H1 (cell line): Measurements from ENCODE around the gene GLE1. TPM values are rescaled to one million over a fixed set of nuclear protein-coding genes. Genes with fewer than 3 reads are reported as not detected.

Experiments used
- CTCF ChIA-PET: fragments of 300-600 bp; sonication (Branson Sonifier 250); formaldehyde crosslinking; loops from one replicate; lab custom pipeline; 2021; ENCODE audit not compliant: partially characterized antibody; lab: Charles Lee
- POLR2A ChIA-PET: fragments of 300-600 bp; sonication (Branson Sonifier 250); formaldehyde crosslinking; loops from one replicate; lab custom pipeline; 2021; ENCODE audit warnings: inconsistent platforms; ENCODE audit not compliant: partially characterized antibody; lab: Charles Lee
- DNase-seq, 2 experiments: peaks; one replicate each; pipeline versions ENCODE4 v3.0.0 to v3.0.0-alpha.2; 2010 to 2022; ENCODE audit warnings: low spot score in 2 of 2, low read depth in 1 of 2, mixed read lengths in 1 of 2
- FAIRE-seq: peaks from 2 replicates; lab custom pipeline; 2011; peaks lifted over from hg19 to GRCh38; lab: Jason Lieb, UNC
- H2AFZ ChIP-seq: 2 replicates; pipeline ENCODE4 v1.8.1; 2012; ENCODE audit warnings: low read length, inconsistent platforms
- H2AK5ac ChIP-seq: 2 replicates; pipeline ENCODE4 v1.6.1; 2013; ENCODE audit warnings: low read depth, low read length
- H2BK120ac ChIP-seq: replicated peaks from 2 replicates; pipeline ENCODE3; 2013; ENCODE audit warnings: low read depth, low read length, inconsistent platforms
- H2BK12ac ChIP-seq: 2 replicates; pipeline ENCODE4 v1.6.1; 2013; ENCODE audit warnings: low read depth, low read length
- H2BK15ac ChIP-seq: 2 replicates; pipeline ENCODE4 v1.6.1; 2013; ENCODE audit warnings: low read length
- H2BK20ac ChIP-seq: 2 replicates; pipeline ENCODE4 v1.6.1; 2013; ENCODE audit warnings: low read length
- H2BK5ac ChIP-seq: 2 replicates; pipeline ENCODE4 v1.6.1; 2013; ENCODE audit warnings: low read depth, low read length
- H3K14ac ChIP-seq: 2 replicates; pipeline ENCODE4 v1.6.1; 2013; ENCODE audit warnings: inconsistent platforms; ENCODE audit not compliant: insufficient read length
- H3K18ac ChIP-seq: 2 replicates; pipeline ENCODE4 v1.6.1; 2013; ENCODE audit warnings: low read length; ENCODE audit errors: extremely low read depth
- H3K23ac ChIP-seq: 2 replicates; pipeline ENCODE4 v1.6.1; 2013; ENCODE audit warnings: inconsistent platforms; ENCODE audit not compliant: insufficient read length
- H3K23me2 ChIP-seq: 2 replicates; pipeline ENCODE4 v1.6.1; 2013; ENCODE audit warnings: low read depth, low read length
- H3K27ac ChIP-seq: 2 replicates; pipeline ENCODE4 v1.6.1; 2011; ENCODE audit warnings: low read depth, low read length, inconsistent platforms
- H3K27me3 ChIP-seq, 4 experiments: replicated peaks in 1 of 4; 1 replicate in 1 of 4; 2 replicates in 3 of 4; pipeline versions ENCODE4 v1.6.1 to v1.8.1; 2011 to 2013; ENCODE audit warnings: low read length in 3 of 4, mild to moderate bottlenecking in 3 of 4, inconsistent platforms in 2 of 4, mixed read lengths in 2 of 4, moderate library complexity in 1 of 4; ENCODE audit not compliant: control insufficient read depth in 3 of 4, insufficient read depth in 3 of 4; ENCODE audit errors: extremely low read depth in 1 of 4
- H3K36me3 ChIP-seq, 4 experiments: 2 replicates each; pipeline versions ENCODE4 v1.6.1 to v1.8.1; 2011 to 2013; ENCODE audit warnings: mild to moderate bottlenecking in 4 of 4, low read length in 3 of 4, moderate library complexity in 2 of 4, control low read depth in 1 of 4, inconsistent platforms in 1 of 4; ENCODE audit not compliant: insufficient read depth in 4 of 4, control insufficient read depth in 2 of 4
- H3K4ac ChIP-seq: replicated peaks from 2 replicates; pipeline ENCODE3; 2013; ENCODE audit warnings: low read length, low read depth, mixed read lengths, inconsistent platforms; ENCODE audit not compliant: insufficient read length
- H3K4me1 ChIP-seq, 4 experiments: replicated peaks in 1 of 4; 1 replicate in 1 of 4; 2 replicates in 3 of 4; pipeline versions ENCODE4 v1.6.1 to v1.8.1; 2011 to 2013; ENCODE audit warnings: low read length in 3 of 4, inconsistent platforms in 2 of 4, mixed read lengths in 1 of 4; ENCODE audit not compliant: insufficient read depth in 4 of 4, control insufficient read depth in 3 of 4
- H3K4me2 ChIP-seq, 2 experiments: 2 replicates each; pipeline versions ENCODE4 v1.6.1 to v1.8.1; 2011 to 2013; ENCODE audit warnings: low read depth in 2 of 2, low read length in 2 of 2, control low read depth in 1 of 2, inconsistent platforms in 1 of 2, mild to moderate bottlenecking in 1 of 2; ENCODE audit not compliant: insufficient read depth in 1 of 2
- H3K4me3 ChIP-seq, 4 experiments: fragments of 200-600, 300-600 bp in 1 of 4; sonication (generic), shearing (Covaris generic), sonication (Bioruptor Twin) in 1 of 4; 2 replicates each; pipeline versions ENCODE4 v1.5.1 to v1.8.1; 2011 to 2016; ENCODE audit warnings: low read length in 4 of 4, low read depth in 3 of 4, control low read depth in 2 of 4, inconsistent platforms in 2 of 4, mild to moderate bottlenecking in 2 of 4, mixed read lengths in 1 of 4, moderate library complexity in 1 of 4; ENCODE audit not compliant: insufficient read depth in 2 of 4; ENCODE audit errors: extremely low read depth in 1 of 4
- H3K56ac ChIP-seq: replicated peaks from 2 replicates; pipeline ENCODE3; 2013; ENCODE audit warnings: low read depth, mild to moderate bottlenecking, mixed read lengths, low read length, inconsistent platforms; ENCODE audit not compliant: insufficient read length
- H3K79me1 ChIP-seq: 2 replicates; pipeline ENCODE4 v1.6.1; 2013; ENCODE audit warnings: low read depth, low read length, control low read depth
- H3K79me2 ChIP-seq, 2 experiments: 2 replicates each; pipeline versions ENCODE4 v1.6.1 to v1.8.1; 2012 to 2013; ENCODE audit warnings: low read length in 2 of 2, mild to moderate bottlenecking in 2 of 2, inconsistent platforms in 1 of 2; ENCODE audit not compliant: insufficient read depth in 2 of 2, control insufficient read depth in 1 of 2
- H3K9ac ChIP-seq, 4 experiments: replicated peaks in 1 of 4; 1 replicate in 1 of 4; 2 replicates in 3 of 4; pipeline versions ENCODE4 v1.6.1 to v1.8.1; 2011 to 2013; ENCODE audit warnings: low read depth in 3 of 4, low read length in 3 of 4, control low read depth in 2 of 4, mild to moderate bottlenecking in 2 of 4, moderate library complexity in 2 of 4, inconsistent platforms in 1 of 4; ENCODE audit errors: extremely low read depth in 1 of 4
- H3K9me3 ChIP-seq, 2 experiments: 2 replicates each; pipeline versions ENCODE4 v1.6.1 to v1.8.1; 2012 to 2013; ENCODE audit warnings: mild to moderate bottlenecking in 2 of 2, moderate library complexity in 2 of 2, control low read depth in 1 of 2, inconsistent platforms in 1 of 2, low read depth in 1 of 2, low read length in 1 of 2, mixed read lengths in 1 of 2; ENCODE audit not compliant: insufficient read depth in 2 of 2
- H4K20me1 ChIP-seq, 2 experiments: replicated peaks in 1 of 2; 2 replicates each; pipeline versions ENCODE3 to v1.8.1; 2011 to 2013; ENCODE audit warnings: inconsistent platforms in 2 of 2, low read length in 2 of 2, mild to moderate bottlenecking in 1 of 2; ENCODE audit not compliant: insufficient read depth in 2 of 2, control insufficient read depth in 1 of 2
- H4K5ac ChIP-seq: 2 replicates; pipeline ENCODE4 v1.6.1; 2013; ENCODE audit warnings: low read length, low read depth, mixed read lengths, inconsistent platforms; ENCODE audit not compliant: insufficient read length
- H4K8ac ChIP-seq: 2 replicates; pipeline ENCODE4 v1.8.0; 2013; ENCODE audit warnings: mild to moderate bottlenecking, moderate library complexity, low read length, inconsistent platforms; ENCODE audit not compliant: insufficient read depth; ENCODE audit errors: extremely low read depth
- H4K91ac ChIP-seq: replicated peaks from 2 replicates; pipeline ENCODE3; 2013; ENCODE audit warnings: low read length, mixed read lengths, inconsistent platforms; ENCODE audit not compliant: insufficient read length
- JUN ChIP-seq: IDR thresholded peaks from 2 replicates; pipeline ENCODE4 v1.6.1; 2011; ENCODE audit warnings: low read depth, mild to moderate bottlenecking, improper control_type of control experiment, low read length
- JUND ChIP-seq: IDR thresholded peaks from 2 replicates; pipeline ENCODE4 v1.6.1; 2011; ENCODE audit warnings: mild to moderate bottlenecking, improper control_type of control experiment, low read length
- TBP ChIP-seq: IDR thresholded peaks from 2 replicates; pipeline ENCODE4 v1.6.1; 2011; ENCODE audit warnings: low read depth, low read length, improper control_type of control experiment
- TEAD4 ChIP-seq: IDR thresholded peaks from 2 replicates; pipeline ENCODE4 v1.6.1; 2012; ENCODE audit warnings: low read depth, low read length, inconsistent platforms, mixed read lengths
- WGBS, 2 experiments: shearing (Covaris generic) in 1 of 2; methylation state at CpG; one replicate each; pipeline versions ENCODE4 v1.1.6 to v1.1.7; 2013 to 2015; ENCODE audit warnings: low lambda C conversion rate in 2 of 2, mixed read lengths in 2 of 2, inconsistent platforms in 1 of 2, low coverage in 1 of 2, missing lambda C conversion rate in 1 of 2; ENCODE audit not compliant: insufficient replicate concordance in 2 of 2, insufficient coverage in 1 of 2, insufficient read length in 1 of 2; ENCODE audit errors: extremely low coverage in 1 of 2, missing lambda C conversion rate in 1 of 2; 5-methylcytosine and 5-hydroxymethylcytosine counted together
- polyA plus RNA-seq, 7 experiments: library from polyadenylated mRNA; depleted of rRNA in 3 of 7; stranded (reverse) in 5 of 7; unstranded in 2 of 7; fragments of >200 nt in 5 of 7; fragments of 200-250 nt in 2 of 7; gene quantifications; 1 replicate in 5 of 7; 2 replicates in 1 of 7; 4 replicates in 1 of 7; pipeline versions ENCODE4 v1.2.1 to v1.2.3, GENCODE V29; 2011 to 2013; ENCODE audit warnings: missing spikeins in 2 of 7, mixed read lengths in 2 of 7
- total RNA-seq: library from RNA; stranded (reverse); fragmentation: NEBNext Ultra II Directional; extraction: Animal tissue kit (Norgen Biotek cat#: 25700); gene quantifications from 2 replicates; pipeline ENCODE4 v1.2.1, GENCODE V29; 2021
- TF ChIP-seq, protein P1 (sequence below): IDR thresholded peaks from 2 replicates; pipeline ENCODE4 v1.6.1; 2012; ENCODE audit warnings: low read length, inconsistent platforms

The GLE1 gene
- total and polyA plus RNA-seq, 2 of the 8 experiments (the other 6 are each of a cell fraction or from before 2014, with no cell fraction given): 9.6 to 14.9 TPM

DNA sequence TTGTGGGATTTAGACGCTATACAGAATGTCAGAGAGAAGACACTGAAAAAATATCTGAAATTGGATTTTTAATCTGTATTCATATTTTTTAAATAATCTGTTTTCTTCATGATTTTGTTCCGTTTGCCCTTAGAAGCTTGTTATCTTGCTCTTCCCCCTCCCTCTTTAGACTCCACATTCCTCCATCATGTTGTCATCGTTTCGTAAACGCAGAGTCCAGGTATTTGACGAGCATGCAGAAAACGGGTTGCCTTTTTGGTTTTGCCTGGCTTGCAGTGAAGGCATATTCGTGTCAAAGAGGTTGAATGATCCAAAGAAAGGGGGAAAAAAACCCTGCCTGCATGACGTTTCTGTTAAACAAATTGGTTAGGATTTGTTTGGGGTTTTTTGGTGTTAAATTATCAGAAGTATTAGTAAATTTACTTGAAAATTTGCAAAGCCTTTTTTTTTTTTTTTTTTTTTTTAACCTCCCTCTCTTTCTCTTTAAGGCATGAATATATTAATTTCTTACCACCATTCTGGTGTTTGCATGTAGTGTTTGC lies 50.7 kb downstream of the GLE1 start:
- 17% methylated on average over 9 of the region's 9 CpGs; no CpG with 5 or more reads in 1 of the 2 experiments for WGBS, 2 experiments
- peaks cover 0 to under 1% (median 0%) of the 10 kb centered on the region in 4 experiments; a peak in 2 of 7 replicates for H3K27me3 ChIP-seq
- POLR2A ChIA-PET: interaction anchor here (0.5 to 7.2 kb wide), 11 partner anchors 9 to 445 kb away, joined by 3 to 59 read pairs (median 5); partner anchors contain the start of gene GLE1
- no peak overlapping the region for H2BK5ac ChIP-seq
- H3K79me1 ChIP-seq: no peaks in the 10 kb centered on the region
- H3K4me2 ChIP-seq: peak overlapping the region; percentile 79 to 82
- H2BK15ac ChIP-seq: no peak overlapping the region
- peak overlapping the region in 1 of 4 experiments; percentile 93; a peak in 2 of 8 replicates for H3K4me3 ChIP-seq
- no peak overlapping the region for H2BK20ac ChIP-seq
- DNase-seq: no peak
- H2BK120ac ChIP-seq: no peak overlapping the region
- no peak overlapping the region for H3K18ac ChIP-seq
- no peaks in the 10 kb centered on the region for H3K9me3 ChIP-seq
- TF ChIP-seq JUND (peak; percentile 94), JUN (peak; percentile 87), TEAD4 (peak; percentile 90), TBP (no peak)
- TF ChIP-seq, protein P1, sequence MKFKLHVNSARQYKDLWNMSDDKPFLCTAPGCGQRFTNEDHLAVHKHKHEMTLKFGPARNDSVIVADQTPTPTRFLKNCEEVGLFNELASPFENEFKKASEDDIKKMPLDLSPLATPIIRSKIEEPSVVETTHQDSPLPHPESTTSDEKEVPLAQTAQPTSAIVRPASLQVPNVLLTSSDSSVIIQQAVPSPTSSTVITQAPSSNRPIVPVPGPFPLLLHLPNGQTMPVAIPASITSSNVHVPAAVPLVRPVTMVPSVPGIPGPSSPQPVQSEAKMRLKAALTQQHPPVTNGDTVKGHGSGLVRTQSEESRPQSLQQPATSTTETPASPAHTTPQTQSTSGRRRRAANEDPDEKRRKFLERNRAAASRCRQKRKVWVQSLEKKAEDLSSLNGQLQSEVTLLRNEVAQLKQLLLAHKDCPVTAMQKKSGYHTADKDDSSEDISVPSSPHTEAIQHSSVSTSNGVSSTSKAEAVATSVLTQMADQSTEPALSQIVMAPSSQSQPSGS: peak; percentile 75; the same call in 1 of the 2 replicates
- H3K4me1 ChIP-seq: peaks cover 10 to 19% (median 16%) of the 10 kb centered on the region in 4 experiments
- no peak overlapping the region for H3K56ac ChIP-seq
- no peak overlapping the region for H4K91ac ChIP-seq
- no peak overlapping the region for H3K9ac ChIP-seq
- H2AK5ac ChIP-seq: no peak overlapping the region
- H3K23me2 ChIP-seq: peaks cover 5% of the 10 kb centered on the region
- no peaks in the 10 kb centered on the region for H3K36me3 ChIP-seq
- H2BK12ac ChIP-seq: no peak overlapping the region
- FAIRE-seq: no peak
- no peak overlapping the region for H2AFZ ChIP-seq
- CTCF ChIA-PET: interaction anchor here (0.6 to 1.2 kb wide), 3 partner anchors 44 to 232 kb away, joined by 3 read pairs; partner anchors contain the start of gene TBC1D13
- peaks cover 2 to 10% of the 10 kb centered on the region in 2 experiments for H4K20me1 ChIP-seq
- H3K79me2 ChIP-seq: peaks cover 0 to 59% of the 10 kb centered on the region in 2 experiments; a peak in 3 of 4 replicates
- no peak overlapping the region for H3K14ac ChIP-seq
- H4K5ac ChIP-seq: no peak overlapping the region
- H3K23ac ChIP-seq: no peak overlapping the region
- H3K27ac ChIP-seq: no peak overlapping the region
- H4K8ac ChIP-seq: no peak overlapping the region
- no peak overlapping the region for H3K4ac ChIP-seq
